ENCODE results near the gene CEP131.

DNA sequence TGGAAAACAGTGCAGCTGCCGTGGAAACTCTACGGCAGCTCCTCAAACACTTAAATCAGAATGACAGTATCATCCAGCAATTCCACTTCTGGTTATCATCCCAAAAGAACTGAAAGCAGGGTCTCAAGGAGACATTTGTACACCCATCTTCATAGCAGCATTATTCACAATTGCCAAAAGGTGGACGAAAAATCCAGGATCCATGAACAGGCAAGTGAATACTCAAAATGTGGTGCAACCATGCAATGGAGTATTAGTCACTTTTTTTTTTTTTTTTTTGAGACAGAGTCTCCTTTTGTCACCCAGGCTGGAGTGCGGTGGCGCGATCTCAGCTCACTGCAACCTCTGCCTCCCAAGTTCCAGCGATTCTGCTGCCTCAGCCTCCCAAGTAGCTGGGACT lies 46.1 kb downstream of the CEP131 start:
- TF ChIP-seq MEIS1 (CRISPR knock-in tag; IDR thresholded peaks at IDR 0.05; ENCODE audit: borderline replicate concordance) (no peak), ZBTB44 (tag by site-specific recombination; IDR thresholded peaks at IDR 0.05) (no peak), ZNF24 (tag by site-specific recombination; IDR thresholded peaks at IDR 0.05) (no peak), ZNF670 (tag by site-specific recombination; IDR thresholded peaks at IDR 0.05; ENCODE audit: low read depth) (no peak), ZNF239 (tag by site-specific recombination; IDR thresholded peaks at IDR 0.05) (no peak), YY1 (tag by site-specific recombination; IDR thresholded peaks at IDR 0.05) (no peak)
- TF ChIP-seq, protein P1, sequence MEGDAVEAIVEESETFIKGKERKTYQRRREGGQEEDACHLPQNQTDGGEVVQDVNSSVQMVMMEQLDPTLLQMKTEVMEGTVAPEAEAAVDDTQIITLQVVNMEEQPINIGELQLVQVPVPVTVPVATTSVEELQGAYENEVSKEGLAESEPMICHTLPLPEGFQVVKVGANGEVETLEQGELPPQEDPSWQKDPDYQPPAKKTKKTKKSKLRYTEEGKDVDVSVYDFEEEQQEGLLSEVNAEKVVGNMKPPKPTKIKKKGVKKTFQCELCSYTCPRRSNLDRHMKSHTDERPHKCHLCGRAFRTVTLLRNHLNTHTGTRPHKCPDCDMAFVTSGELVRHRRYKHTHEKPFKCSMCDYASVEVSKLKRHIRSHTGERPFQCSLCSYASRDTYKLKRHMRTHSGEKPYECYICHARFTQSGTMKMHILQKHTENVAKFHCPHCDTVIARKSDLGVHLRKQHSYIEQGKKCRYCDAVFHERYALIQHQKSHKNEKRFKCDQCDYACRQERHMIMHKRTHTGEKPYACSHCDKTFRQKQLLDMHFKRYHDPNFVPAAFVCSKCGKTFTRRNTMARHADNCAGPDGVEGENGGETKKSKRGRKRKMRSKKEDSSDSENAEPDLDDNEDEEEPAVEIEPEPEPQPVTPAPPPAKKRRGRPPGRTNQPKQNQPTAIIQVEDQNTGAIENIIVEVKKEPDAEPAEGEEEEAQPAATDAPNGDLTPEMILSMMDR (tag by site-specific recombination; IDR thresholded peaks at IDR 0.05): no peak
